ENCODE results near the gene TIAL1. TPM values are rescaled to one million over a fixed set of nuclear protein-coding genes. Genes with fewer than 3 reads are reported as not detected.

Gene TIAL1
- total RNA-seq, 1 experiment from 2014 or later, result 220 TPM

DNA sequence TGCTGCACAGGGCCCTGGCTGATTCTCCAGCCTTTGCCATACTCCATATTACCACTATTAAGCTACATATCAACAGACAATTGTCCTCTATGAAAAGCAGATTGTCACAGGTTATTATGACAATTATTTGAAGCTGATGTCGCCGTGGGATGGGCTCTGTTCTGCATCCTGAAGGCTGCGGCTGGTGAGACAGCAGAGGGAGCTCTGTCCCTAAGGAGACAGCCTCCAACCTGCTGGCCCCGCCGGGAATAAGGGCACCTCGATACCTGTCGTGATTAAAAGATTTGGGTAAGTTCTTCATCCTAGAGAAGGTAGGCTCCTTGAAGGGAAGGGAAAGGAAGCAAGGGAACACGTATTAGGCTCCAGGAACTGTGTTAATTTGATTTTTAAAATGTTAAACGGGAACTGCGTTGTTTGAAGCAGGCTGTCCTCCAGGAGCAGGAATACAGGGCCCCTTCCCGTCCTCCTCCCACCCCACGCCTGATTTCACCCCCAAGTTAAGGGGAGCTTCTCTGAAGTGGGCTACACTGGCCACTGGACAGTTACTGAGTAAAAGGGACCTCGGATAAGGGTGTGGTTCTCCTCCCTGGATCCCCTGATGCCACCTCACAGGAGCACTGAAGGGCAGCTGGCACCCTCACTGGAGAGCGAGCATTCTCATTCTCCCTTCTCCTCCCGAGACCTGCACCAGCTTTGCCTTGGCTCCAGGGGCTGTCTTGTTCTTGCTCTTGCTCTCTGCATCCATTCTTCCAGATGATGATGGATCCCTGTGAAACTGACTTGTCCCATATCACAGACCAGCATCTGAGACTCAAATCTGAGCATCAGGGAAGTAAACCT is 11.8 kb upstream of the TIAL1 start:
- H3K27ac ChIP-seq (ENCODE audit: low read depth, low read length), result no peak overlapping the region
- DNase-seq (ENCODE audit: low read depth, low spot score) (peak; percentile 54), ATAC-seq (peak; percentile 100)
- H3K79me2 ChIP-seq (ENCODE audit: insufficient read depth, low read length), result no peaks in the 10 kb centered on the region
- no peak overlapping the region for H3K4me3 ChIP-seq (replicated peaks in 1 of 2; ENCODE audit: low read depth in 1 of 2, low read length in 2 of 2)
- H3K4me1 ChIP-seq (ENCODE audit: control insufficient read depth in 1 of 2, insufficient read depth in 2 of 2, low read length in 2 of 2), result peaks cover 0 to 10% of the 10 kb centered on the region in 2 experiments; a peak in 1 of 4 replicates
- no peaks in the 10 kb centered on the region for H4K20me1 ChIP-seq (ENCODE audit: insufficient read depth)
- H2AFZ ChIP-seq (ENCODE audit: low read depth, low read length, poor library complexity, severe bottlenecking), result peak overlapping the region; percentile 81
- H3K9ac ChIP-seq (ENCODE audit: low read length), result no peak overlapping the region
- no TSS peak for BruUV-seq (replicated peaks)
- CTCF ChIA-PET, result interaction anchor here (0.6 to 2.5 kb wide), 25 partner anchors 8 to 1040 kb away, joined by 3 to 51 read pairs (median 4); partner anchors contain the start of genes BAG3, INPP5F and TIAL1
- POLR2A ChIA-PET, result interaction anchor here (0.7 to 0.9 kb wide), 5 partner anchors 11 to 44 kb away, joined by 3 to 6 read pairs (median 3); partner anchors contain the start of genes BAG3 and TIAL1
- H3K27me3 ChIP-seq (ENCODE audit: insufficient read depth, low read length), result no peaks in the 10 kb centered on the region
- no peaks in the 10 kb centered on the region for H3K36me3 ChIP-seq (ENCODE audit: control insufficient read depth in 1 of 2, insufficient read depth in 2 of 2, low read length in 2 of 2)
- peaks cover 0 to 7% of the 10 kb centered on the region in 2 experiments; a peak in 1 of 4 replicates for H3K9me3 ChIP-seq (ENCODE audit: control insufficient read depth in 1 of 2, insufficient read depth in 1 of 2, low read depth in 1 of 2, low read length in 2 of 2)
- intact Hi-C loops (cut with micrococcal nuclease), result loop anchor here (1.0 to 5.0 kb wide), 4 partner anchors 59 to 729 kb away; no protein-coding TSS in a partner anchor
- H3K9me2 ChIP-seq (ENCODE audit: insufficient read depth), result no peaks in the 10 kb centered on the region
- peak overlapping the region; percentile 49 for H3K4me2 ChIP-seq (ENCODE audit: low read length)
- no peak for TF ChIP-seq YY1 (IDR thresholded peaks at IDR 0.05; ENCODE audit: extremely low read depth, insufficient replicate concordance, low read depth, low read length)
- TF ChIP-seq RAD21 (IDR thresholded peaks at IDR 0.05; ENCODE audit: low read depth), result peak; percentile 99
- TF ChIP-seq, protein P1, sequence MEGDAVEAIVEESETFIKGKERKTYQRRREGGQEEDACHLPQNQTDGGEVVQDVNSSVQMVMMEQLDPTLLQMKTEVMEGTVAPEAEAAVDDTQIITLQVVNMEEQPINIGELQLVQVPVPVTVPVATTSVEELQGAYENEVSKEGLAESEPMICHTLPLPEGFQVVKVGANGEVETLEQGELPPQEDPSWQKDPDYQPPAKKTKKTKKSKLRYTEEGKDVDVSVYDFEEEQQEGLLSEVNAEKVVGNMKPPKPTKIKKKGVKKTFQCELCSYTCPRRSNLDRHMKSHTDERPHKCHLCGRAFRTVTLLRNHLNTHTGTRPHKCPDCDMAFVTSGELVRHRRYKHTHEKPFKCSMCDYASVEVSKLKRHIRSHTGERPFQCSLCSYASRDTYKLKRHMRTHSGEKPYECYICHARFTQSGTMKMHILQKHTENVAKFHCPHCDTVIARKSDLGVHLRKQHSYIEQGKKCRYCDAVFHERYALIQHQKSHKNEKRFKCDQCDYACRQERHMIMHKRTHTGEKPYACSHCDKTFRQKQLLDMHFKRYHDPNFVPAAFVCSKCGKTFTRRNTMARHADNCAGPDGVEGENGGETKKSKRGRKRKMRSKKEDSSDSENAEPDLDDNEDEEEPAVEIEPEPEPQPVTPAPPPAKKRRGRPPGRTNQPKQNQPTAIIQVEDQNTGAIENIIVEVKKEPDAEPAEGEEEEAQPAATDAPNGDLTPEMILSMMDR (IDR thresholded peaks at IDR 0.05 in 2 of 3, conservative IDR thresholded peaks at IDR 0.05 in 1 of 3; ENCODE audit: borderline replicate concordance in 1 of 3, insufficient read depth in 1 of 3, low read depth in 2 of 3, low read length in 2 of 3), result peak; percentile 92 to 97 (median 92)
- RAD21 ChIA-PET (ENCODE audit: low non-redundant PET in 1 of 2, low total read pairs in 2 of 2, uncharacterized antibody in 2 of 2, unreplicated experiment in 2 of 2), result interaction anchor here in 1 of 2 experiments (0.7 to 2.0 kb wide), 5 partner anchors 59 to 409 kb away, joined by 3 to 4 read pairs (median 3); no protein-coding TSS in a partner anchor

DNA sequence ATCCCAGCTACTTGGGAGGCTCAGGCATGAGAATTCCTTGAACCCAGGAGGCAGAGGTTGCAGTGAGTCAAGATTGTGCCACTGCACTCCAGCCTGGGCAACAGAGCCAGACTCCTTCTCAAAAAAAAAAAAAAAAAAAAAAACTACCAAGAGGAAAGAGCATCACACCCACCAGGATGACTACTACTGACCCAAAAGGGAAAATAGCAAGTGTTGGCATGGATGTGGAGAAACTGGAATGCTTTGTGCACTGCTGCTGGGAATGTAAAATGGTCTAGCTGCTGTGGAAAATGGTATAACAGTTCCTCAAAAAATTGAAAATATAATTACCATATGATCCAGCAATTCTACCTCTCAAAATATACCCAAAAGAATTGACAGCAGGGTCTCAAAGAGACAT is 7.7 kb upstream of the TIAL1 start:
- no peak overlapping the region for H2AFZ ChIP-seq (ENCODE audit: low read depth, low read length, poor library complexity, severe bottlenecking)
- DNase-seq (ENCODE audit: low read depth, low spot score), result no peak
- H3K79me2 ChIP-seq (ENCODE audit: insufficient read depth, low read length), result no peaks in the 10 kb centered on the region
- no peaks in the 10 kb centered on the region for H3K36me3 ChIP-seq (ENCODE audit: control insufficient read depth in 1 of 2, insufficient read depth in 2 of 2, low read length in 2 of 2)
- POLR2A ChIA-PET, result no interaction called here
- H3K4me1 ChIP-seq (ENCODE audit: control insufficient read depth in 1 of 2, insufficient read depth in 2 of 2, low read length in 2 of 2), result peaks cover 0 to 10% of the 10 kb centered on the region in 2 experiments; a peak in 1 of 4 replicates
- H3K9me2 ChIP-seq (ENCODE audit: insufficient read depth), result no peaks in the 10 kb centered on the region
- intact Hi-C loops (cut with micrococcal nuclease), result no loop called here
- CTCF ChIA-PET, result no interaction called here
- no peaks in the 10 kb centered on the region for H4K20me1 ChIP-seq (ENCODE audit: insufficient read depth)
- no peaks in the 10 kb centered on the region for H3K27me3 ChIP-seq (ENCODE audit: insufficient read depth, low read length)
- BruUV-seq (replicated peaks), result no TSS peak
- H3K9ac ChIP-seq (ENCODE audit: low read length), result no peak overlapping the region
- H3K4me3 ChIP-seq (replicated peaks in 1 of 2; ENCODE audit: low read depth in 1 of 2, low read length in 2 of 2), result no peak overlapping the region
- ATAC-seq, result no peak
- no peak overlapping the region for H3K27ac ChIP-seq (ENCODE audit: low read depth, low read length)
- RAD21 ChIA-PET (ENCODE audit: low non-redundant PET in 1 of 2, low total read pairs in 2 of 2, uncharacterized antibody in 2 of 2, unreplicated experiment in 2 of 2), result interaction anchor here in 1 of 2 experiments (0.7 kb wide), 1 partner anchor 157 kb away, joined by 5 read pairs; no protein-coding TSS in a partner anchor
- no peaks in the 10 kb centered on the region for H3K9me3 ChIP-seq (ENCODE audit: control insufficient read depth in 1 of 2, insufficient read depth in 1 of 2, low read depth in 1 of 2, low read length in 2 of 2)
- H3K4me2 ChIP-seq (ENCODE audit: low read length), result no peak overlapping the region
- TF ChIP-seq, protein P1 (IDR thresholded peaks at IDR 0.05 in 2 of 3, conservative IDR thresholded peaks at IDR 0.05 in 1 of 3; ENCODE audit: borderline replicate concordance in 1 of 3, insufficient read depth in 1 of 3, low read depth in 2 of 3, low read length in 2 of 3), result no peak
- no peak for TF ChIP-seq SRF (IDR thresholded peaks at IDR 0.05; ENCODE audit: low read depth)
- TF ChIP-seq SIN3A (IDR thresholded peaks at IDR 0.05; ENCODE audit: low read depth), result no peak
- no peak for TF ChIP-seq EZH2 (IDR thresholded peaks at IDR 0.05)
- TF ChIP-seq CBX3 (IDR thresholded peaks at IDR 0.05; ENCODE audit: low read depth), result no peak
- TF ChIP-seq ZFX (IDR thresholded peaks at IDR 0.05), result no peak
- no peak for TF ChIP-seq ZNF274 (IDR thresholded peaks at IDR 0.05; ENCODE audit: low read depth, low read length)
- TF ChIP-seq, protein P2, sequence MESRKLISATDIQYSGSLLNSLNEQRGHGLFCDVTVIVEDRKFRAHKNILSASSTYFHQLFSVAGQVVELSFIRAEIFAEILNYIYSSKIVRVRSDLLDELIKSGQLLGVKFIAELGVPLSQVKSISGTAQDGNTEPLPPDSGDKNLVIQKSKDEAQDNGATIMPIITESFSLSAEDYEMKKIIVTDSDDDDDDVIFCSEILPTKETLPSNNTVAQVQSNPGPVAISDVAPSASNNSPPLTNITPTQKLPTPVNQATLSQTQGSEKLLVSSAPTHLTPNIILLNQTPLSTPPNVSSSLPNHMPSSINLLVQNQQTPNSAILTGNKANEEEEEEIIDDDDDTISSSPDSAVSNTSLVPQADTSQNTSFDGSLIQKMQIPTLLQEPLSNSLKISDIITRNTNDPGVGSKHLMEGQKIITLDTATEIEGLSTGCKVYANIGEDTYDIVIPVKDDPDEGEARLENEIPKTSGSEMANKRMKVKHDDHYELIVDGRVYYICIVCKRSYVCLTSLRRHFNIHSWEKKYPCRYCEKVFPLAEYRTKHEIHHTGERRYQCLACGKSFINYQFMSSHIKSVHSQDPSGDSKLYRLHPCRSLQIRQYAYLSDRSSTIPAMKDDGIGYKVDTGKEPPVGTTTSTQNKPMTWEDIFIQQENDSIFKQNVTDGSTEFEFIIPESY (IDR thresholded peaks at IDR 0.05; ENCODE audit: extremely low read depth, insufficient replicate concordance, low read length), result no peak
